HepG2 (cell line): ENCODE data around the gene CHIC2. TPM values are rescaled to one million over a fixed set of nuclear protein-coding genes. Genes with fewer than 3 reads are reported as not detected.

Experiments used
- ATF4 ChIP-seq, 2 experiments: fragments of 450-650 bp in 1 of 2; sonication (generic) in 1 of 2; formaldehyde crosslinking; IDR thresholded peaks; 2 replicates each; pipeline versions ENCODE4 v1.5.0 to v1.8.0; 2020 to 2022; ENCODE audit warnings: mild to moderate bottlenecking in 1 of 2, missing genetic modification reagents in 1 of 2
- BCL6 ChIP-seq: IDR thresholded peaks from 2 replicates; pipeline ENCODE4 v1.6.1; 2016; ENCODE audit warnings: missing genetic modification reagents, missing compliant biosample characterization
- FOXP1 ChIP-seq, 2 experiments: fragments of 450-650 bp in 1 of 2; IDR thresholded peaks; 2 replicates each; pipeline ENCODE4 v1.6.1; 2017 to 2018; ENCODE audit warnings: antibody characterized with exemption in 1 of 2
- FOXP4 ChIP-seq: sonication (generic); formaldehyde crosslinking; IDR thresholded peaks from 2 replicates; pipeline ENCODE4 v1.4.0; 2020; ENCODE audit warnings: missing genetic modification reagents
- GABPA ChIP-seq, 2 experiments: IDR thresholded peaks; 2 replicates each; pipeline ENCODE4 v1.6.1; 2011 to 2016; ENCODE audit warnings: low read depth in 2 of 2, low read length in 1 of 2, missing biosample characterization in 1 of 2, missing genetic modification characterization in 1 of 2
- HBP1 ChIP-seq: IDR thresholded peaks from 2 replicates; pipeline ENCODE4 v1.6.1; 2016; ENCODE audit warnings: low read depth, control low read depth
- HMG20A ChIP-seq: IDR thresholded peaks from 2 replicates; pipeline ENCODE4 v1.6.1; 2016; ENCODE audit warnings: borderline replicate concordance
- KAT7 ChIP-seq: IDR thresholded peaks from 2 replicates; pipeline ENCODE4 v1.6.1; 2018; ENCODE audit warnings: borderline replicate concordance, missing compliant biosample characterization
- KLF16 ChIP-seq, 2 experiments: sonication (generic) in 1 of 2; formaldehyde crosslinking in 1 of 2; IDR thresholded peaks; 2 replicates each; pipeline versions ENCODE4 v1.6.1 to v1.8.0; 2016 to 2023; ENCODE audit warnings: missing genetic modification reagents in 2 of 2, missing compliant biosample characterization in 1 of 2
- MEIS2 ChIP-seq: sonication (generic); formaldehyde crosslinking; IDR thresholded peaks from 2 replicates; pipeline ENCODE4 v1.9.0; 2021; ENCODE audit warnings: mild to moderate bottlenecking, missing genetic modification reagents
- NR3C1 ChIP-seq: sonication (generic); formaldehyde crosslinking; IDR thresholded peaks from 2 replicates; pipeline ENCODE4 v1.4.0; 2020; ENCODE audit warnings: missing genetic modification reagents
- PITX1 ChIP-seq: sonication (generic); formaldehyde crosslinking; IDR thresholded peaks from 2 replicates; pipeline ENCODE4 v1.5.1; 2020; ENCODE audit warnings: mild to moderate bottlenecking, missing genetic modification reagents
- PRDM4 ChIP-seq: sonication (generic); formaldehyde crosslinking; IDR thresholded peaks from 2 replicates; pipeline ENCODE4 v1.9.0; 2021; ENCODE audit warnings: missing genetic modification reagents, borderline replicate concordance
- RCOR2 ChIP-seq: IDR thresholded peaks from 2 replicates; pipeline ENCODE4 v1.6.1; 2016; ENCODE audit warnings: missing biosample characterization, missing genetic modification reagents
- TBX2 ChIP-seq: sonication (generic); formaldehyde crosslinking; IDR thresholded peaks from 2 replicates; pipeline ENCODE4 v1.5.0; 2020; ENCODE audit warnings: missing genetic modification reagents, mild to moderate bottlenecking, borderline replicate concordance
- ZFP1 ChIP-seq: IDR thresholded peaks from 2 replicates; pipeline ENCODE4 v1.6.1; 2016
- ZNF446 ChIP-seq: sonication (generic); formaldehyde crosslinking; IDR thresholded peaks from 2 replicates; pipeline ENCODE4 v1.5.0; 2020; ENCODE audit warnings: mild to moderate bottlenecking, missing genetic modification reagents
- ZNF460 ChIP-seq: sonication (generic); formaldehyde crosslinking; IDR thresholded peaks from 2 replicates; pipeline ENCODE4 v1.5.1; 2020; ENCODE audit warnings: missing genetic modification reagents, mild to moderate bottlenecking, borderline replicate concordance
- ZNF580 ChIP-seq: IDR thresholded peaks from 2 replicates; pipeline ENCODE4 v1.6.1; 2016; ENCODE audit warnings: low read depth, borderline replicate concordance
- ZNF790 ChIP-seq: sonication (generic); formaldehyde crosslinking; IDR thresholded peaks from 2 replicates; pipeline ENCODE4 v1.8.0; 2022; ENCODE audit warnings: missing genetic modification reagents, mild to moderate bottlenecking, borderline replicate concordance
- ZSCAN5A ChIP-seq: sonication (generic); formaldehyde crosslinking; IDR thresholded peaks from 2 replicates; pipeline ENCODE4 v1.8.0; 2022; ENCODE audit warnings: mild to moderate bottlenecking, missing genetic modification reagents, borderline replicate concordance
- ZZZ3 ChIP-seq: sonication (generic); formaldehyde crosslinking; IDR thresholded peaks from 2 replicates; pipeline ENCODE4 v1.4.0; 2020; ENCODE audit warnings: missing genetic modification reagents, mild to moderate bottlenecking, borderline replicate concordance
- polyA plus RNA-seq, 8 experiments: library from polyadenylated mRNA; depleted of rRNA in 3 of 8; stranded (reverse) in 7 of 8; unstranded in 1 of 8; fragments of >200 nt; fragmentation: Illumina TruSeq in 4 of 8; extraction: Trizol in 4 of 8; gene quantifications; 2 replicates each; pipeline versions ENCODE4 v1.2.1 to v1.2.3, GENCODE V29; 2011 to 2016; ENCODE audit warnings: low read depth in 4 of 8, missing spikeins in 1 of 8, mixed read lengths in 1 of 8; ENCODE audit not compliant: insufficient read depth in 1 of 8
- total RNA-seq, 5 experiments: library from RNA; depleted of rRNA; stranded (reverse); fragments of >200 nt; fragmentation: Illumina TruSeq; extraction: Trizol; gene quantifications; 2 replicates each; pipeline ENCODE4 v1.2.3, GENCODE V29; 2016; ENCODE audit warnings: low read depth in 1 of 5

The CHIC2 gene
- total and polyA plus RNA-seq, 2 of the 13 experiments (the other 11 are each of a cell fraction or from before 2014, with no cell fraction given): 10.0 to 17.2 TPM

- no peak for TF ChIP-seq PRDM4
- no peak for TF ChIP-seq ZNF446 (CRISPR knock-in tag)
- TF ChIP-seq TBX2 (CRISPR knock-in tag): peak; percentile 48; the same call in 1 of the 2 replicates
- no peak for TF ChIP-seq ZNF790 (CRISPR knock-in tag)
- TF ChIP-seq HMG20A: peak; percentile 90; the same call in 1 of the 2 replicates
- peak in 1 of 2 experiments; percentile 66; a peak in 2 of 4 replicates for TF ChIP-seq KLF16 (CRISPR knock-in tag; IDR thresholded peaks at IDR 0.05)
- TF ChIP-seq ZSCAN5A (CRISPR knock-in tag): no peak
- peak; percentile 92; the same call in 1 of the 2 replicates for TF ChIP-seq MEIS2 (CRISPR knock-in tag)
- no peak for TF ChIP-seq NR3C1
- peak; percentile 97 for TF ChIP-seq BCL6 (CRISPR knock-in tag)
- TF ChIP-seq ZNF460 (CRISPR knock-in tag): no peak
- peak in 1 of 2 experiments; percentile 46; a peak in 2 of 4 replicates for TF ChIP-seq ATF4 (CRISPR knock-in tag; IDR thresholded peaks at IDR 0.05)
- TF ChIP-seq HBP1 (CRISPR knock-in tag): no peak
- peak; percentile 76 for TF ChIP-seq RCOR2 (CRISPR knock-in tag)
- no peak for TF ChIP-seq FOXP1 (IDR thresholded peaks at IDR 0.05)
- TF ChIP-seq FOXP1 (CRISPR knock-in tag; IDR thresholded peaks at IDR 0.05): peak; percentile 73
- TF ChIP-seq FOXP4 (CRISPR knock-in tag): peak; percentile 73
- TF ChIP-seq ZNF580 (CRISPR knock-in tag): peak; percentile 36; the same call in 1 of the 2 replicates
- TF ChIP-seq ZFP1 (CRISPR knock-in tag): peak; percentile 61; the same call in 1 of the 2 replicates
- TF ChIP-seq PITX1 (CRISPR knock-in tag): peak; percentile 66; the same call in 1 of the 2 replicates
- TF ChIP-seq GABPA (IDR thresholded peaks at IDR 0.05; ENCODE audit: low read depth, low read length): no peak
- TF ChIP-seq GABPA (CRISPR knock-in tag; IDR thresholded peaks at IDR 0.05; ENCODE audit: low read depth): peak; percentile 43
- no peak for TF ChIP-seq KAT7 (CRISPR knock-in tag)
- no peak for TF ChIP-seq ZZZ3 (CRISPR knock-in tag)
Observed at GRCh38 chr4:54082168-54082567, 17.8 kb upstream of the CHIC2 start (continued).
